ENCODE results near the gene MUC15. TPM values are rescaled to one million over a fixed set of nuclear protein-coding genes. Genes with fewer than 3 reads are reported as not detected.

Gene MUC15
- total and polyA plus RNA-seq, 2 of the 4 experiments (the other 2 are of a cell fraction): not detected

DNA sequence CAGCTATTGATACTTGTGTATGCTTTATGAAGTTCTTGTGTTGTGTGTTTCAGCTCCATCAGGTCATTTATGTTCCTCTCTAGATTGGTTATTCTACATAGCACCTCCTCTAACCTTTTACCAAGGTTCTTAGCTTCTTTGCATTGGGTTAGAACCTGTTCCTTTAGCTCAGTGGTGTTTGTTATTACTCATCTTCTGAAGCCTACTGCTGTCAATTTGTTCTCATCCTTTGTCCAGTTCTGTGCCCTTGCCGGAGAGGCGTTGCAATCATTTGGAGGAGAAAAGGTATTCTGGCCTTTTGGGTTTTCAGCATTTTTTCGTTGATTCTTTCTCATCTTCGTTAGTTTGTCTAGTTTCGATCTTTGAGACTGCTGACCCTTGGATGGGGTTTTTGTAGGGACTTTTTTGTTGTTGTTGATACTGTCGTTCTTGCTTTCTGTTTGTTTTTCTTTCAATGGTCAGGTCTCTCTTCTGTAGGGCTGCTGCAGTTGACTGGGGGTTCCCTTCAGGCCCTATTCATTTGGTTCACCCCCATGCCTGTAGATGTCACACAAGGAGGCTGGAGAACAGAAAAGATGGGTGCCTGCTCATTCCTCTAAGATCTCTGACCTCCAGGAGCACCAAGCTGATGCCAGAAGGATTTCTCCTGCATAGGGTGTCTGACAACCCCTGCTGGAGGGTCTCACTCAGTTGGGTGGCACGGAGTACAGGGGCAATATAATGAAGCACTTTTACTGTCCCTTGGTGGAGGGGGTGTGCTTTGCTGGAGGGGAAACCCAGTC is 35.9 kb upstream of the MUC15 start:
- Histone ChIP-seq H2AK9ac (replicated peaks; ENCODE audit: low read depth, low read length, poor library complexity) (no peak overlapping the region), H3K36me3 (ENCODE audit: control insufficient read depth, insufficient read depth, low read length) (no peaks in the 10 kb centered on the region), H3K4ac (ENCODE audit: low read depth, low read length) (no peak overlapping the region), H3K56ac (ENCODE audit: extremely low read depth, insufficient read depth, low read length) (no peak overlapping the region), H3K4me2 (ENCODE audit: low read depth, low read length) (no peak overlapping the region), H3K9ac (ENCODE audit: low read depth, low read length) (no peak overlapping the region), H2BK20ac (ENCODE audit: low read depth, low read length) (no peak overlapping the region), H3K27ac (ENCODE audit: insufficient read depth, low read length) (no peak overlapping the region), H4K20me1 (ENCODE audit: insufficient read depth, low read length) (no peaks in the 10 kb centered on the region), H2BK15ac (ENCODE audit: low read depth, low read length) (no peak overlapping the region), H3K4me1 (ENCODE audit: control insufficient read depth, insufficient read depth, low read length) (no peaks in the 10 kb centered on the region), H3K18ac (ENCODE audit: low read depth, low read length) (no peak overlapping the region), H3K9me3 (ENCODE audit: control insufficient read depth, insufficient read depth, low read length) (no peaks in the 10 kb centered on the region), H4K91ac (ENCODE audit: insufficient read depth, low read depth, low read length) (no peak overlapping the region), H4K5ac (ENCODE audit: low read depth, low read length) (no peak overlapping the region), H2AK5ac (ENCODE audit: low read depth, low read length) (no peak overlapping the region), H2AFZ (replicated peaks; ENCODE audit: low read length, poor library complexity) (no peak overlapping the region), H3K4me3 (ENCODE audit: insufficient read depth, low read depth, low read length) (no peak overlapping the region), H3K23ac (ENCODE audit: low read depth, low read length) (no peak overlapping the region), H4K8ac (ENCODE audit: low read depth in 2 of 2, low read length in 2 of 2) (no peak overlapping the region), H3K14ac (replicated peaks; ENCODE audit: low read depth, low read length) (no peak overlapping the region), H3K9me1 (ENCODE audit: insufficient read depth, low read length) (no peaks in the 10 kb centered on the region), H2BK120ac (ENCODE audit: low read depth, low read length) (no peak overlapping the region), H3K27me3 (ENCODE audit: control insufficient read depth, insufficient read depth, low read length) (no peaks in the 10 kb centered on the region), H3K79me1 (ENCODE audit: low read depth in 1 of 2, low read length in 2 of 2) (no peaks in the 10 kb centered on the region), H2BK5ac (ENCODE audit: low read depth, low read length, poor library complexity, severe bottlenecking) (no peak overlapping the region)
- ATAC-seq (ENCODE audit: low read depth) (no peak), DNase-seq (no peak)
- ChIA-PET POLR2A (ENCODE audit: unreplicated experiment) (no interaction called here), CTCF (no interaction called here)
- WGBS, 2 experiments (ENCODE audit: extremely low coverage in 2 of 2, insufficient read length in 1 of 2): no CpG with 5 or more reads among the region's 7 CpGs
- dilution Hi-C loops (cut with HindIII; ENCODE audit: low sequenced_read_pairs, unreplicated experiment): no loop called here
- TF ChIP-seq SMC3 (IDR thresholded peaks at IDR 0.05; ENCODE audit: low read depth, low read length): no peak
- no peak for TF ChIP-seq NFE2L2 (IDR thresholded peaks at IDR 0.05; ENCODE audit: low read depth, low read length)
- TF ChIP-seq FOS (IDR thresholded peaks at IDR 0.05; ENCODE audit: low read depth, low read length): no peak
- TF ChIP-seq POLR2A (IDR thresholded peaks at IDR 0.05; ENCODE audit: low read depth, low read length): no peak
- TF ChIP-seq MXI1 (IDR thresholded peaks at IDR 0.05; ENCODE audit: borderline replicate concordance, low read depth, low read length): no peak
- TF ChIP-seq MAFK (IDR thresholded peaks at IDR 0.05; ENCODE audit: low read depth, low read length): no peak
- no peak for TF ChIP-seq CHD1 (IDR thresholded peaks at IDR 0.05; ENCODE audit: low read depth, low read length)
- intact Hi-C loops (cut with micrococcal nuclease): no loop called here
- no TSS peak for BruUV-seq (replicated peaks)
- in situ Hi-C loops (cut with MboI; ENCODE audit: low sequenced_read_pairs): no loop called here

Data from IMR-90 (cell line).